Fibroblast of skin of scalp (primary cell): ENCODE measurements around the gene C19orf85.

Experiments used
- DNase-seq: peaks from one replicate; pipeline ENCODE4 v3.0.0-alpha.2; 2013

Gene C19orf85

GRCh38 chr19:55489711-55490477, 25.3 kb upstream of the C19orf85 start:
- no peak for DNase-seq

- no peak for DNase-seq
These were observed 24.6 kb upstream of the C19orf85 start for GRCh38 chr19:55488986-55489710.

- DNase-seq = peak; percentile 58
These were observed 23.6 kb upstream of the C19orf85 start, which contains the start of gene SSC5D for GRCh38 chr19:55487924-55488687. SSC5D (plus strand) TSS chr19:55488436; CDS start chr19:55488590, 154 bp downstream.

- peak; percentile 94 for DNase-seq
These were observed 22.7 kb upstream of the C19orf85 start for GRCh38 chr19:55486971-55487923.

- no peak for DNase-seq
These were observed 21.8 kb upstream of the C19orf85 start for GRCh38 chr19:55486043-55486970.

- DNase-seq = no peak
These were observed 21.0 kb upstream of the C19orf85 start for GRCh38 chr19:55485439-55486011.

GRCh38 chr19:55484593-55485438, 20.3 kb upstream of the C19orf85 start, which contains the start of gene NAT14:
NAT14 (plus strand) TSS chr19:55485188; CDS start chr19:55485709, 521 bp downstream.
- peak; percentile 62 for DNase-seq

- DNase-seq = no peak
These were observed 19.4 kb upstream of the C19orf85 start for GRCh38 chr19:55483706-55484592.

GRCh38 chr19:55482967-55483705, 18.6 kb upstream of the C19orf85 start:
- DNase-seq = no peak

- no peak for DNase-seq
These were observed 17.8 kb upstream of the C19orf85 start for GRCh38 chr19:55482156-55482961.

- no peak for DNase-seq
These were observed 17.2 kb upstream of the C19orf85 start for GRCh38 chr19:55481794-55482155.

- DNase-seq = no peak
These were observed 16.7 kb upstream of the C19orf85 start for GRCh38 chr19:55481148-55481793.

- DNase-seq = no peak
These were observed 15.1 kb upstream of the C19orf85 start for GRCh38 chr19:55479451-55480230.

GRCh38 chr19:55479045-55479444, 14.5 kb upstream of the C19orf85 start:
- no peak for DNase-seq

- DNase-seq = no peak
These were observed 13.8 kb upstream of the C19orf85 start for GRCh38 chr19:55478364-55478763.
